ENCODE results near the gene SLC6A3.

The SLC6A3 gene

DNA sequence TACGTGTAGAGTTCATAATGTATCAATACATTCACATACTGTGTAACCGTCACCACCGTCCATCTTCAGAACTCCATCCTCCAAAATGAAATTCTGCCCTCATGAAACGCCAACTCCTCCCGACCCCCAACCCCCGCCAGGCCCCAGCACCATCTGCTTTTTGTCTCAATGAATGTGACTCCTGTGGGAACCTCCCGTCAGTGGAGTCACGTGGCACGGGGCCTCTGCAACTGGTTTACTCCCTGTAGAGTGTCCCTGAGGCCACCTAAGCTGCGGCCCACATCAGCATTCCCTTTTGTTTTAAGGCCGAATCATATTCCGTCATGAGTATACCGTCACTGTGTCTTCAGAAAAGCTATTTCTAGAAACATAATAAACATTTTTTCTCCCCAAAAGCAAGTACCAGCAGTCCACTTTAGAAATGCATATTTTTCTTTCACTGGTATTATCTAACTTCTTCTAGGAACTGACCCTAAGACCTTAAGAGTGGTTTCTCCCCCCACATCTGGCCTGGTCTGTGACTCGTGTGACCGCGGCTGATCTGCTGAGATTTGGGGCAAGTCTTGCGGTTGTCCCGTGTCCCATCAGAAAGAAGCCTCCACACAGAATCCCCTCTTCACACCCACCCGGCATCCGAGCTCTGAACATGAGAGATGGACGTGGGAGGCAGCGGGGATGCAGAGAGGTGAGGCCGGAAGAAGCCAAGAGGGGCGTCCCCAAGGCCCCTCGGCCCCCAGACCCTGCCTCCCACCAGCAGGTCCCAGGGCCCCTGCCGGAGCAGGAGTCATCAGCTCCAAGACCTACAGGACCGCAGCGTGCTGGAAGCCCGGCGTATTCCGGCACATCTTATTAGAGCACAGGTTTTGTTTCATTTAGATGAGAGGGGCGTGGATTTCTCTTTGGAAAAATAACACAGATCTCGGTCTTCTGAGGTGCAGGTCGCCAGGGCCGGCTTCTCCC lies 38.3 kb downstream of the SLC6A3 start:
- TF ChIP-seq L3MBTL2 (conservative IDR thresholded peaks at IDR 0.05) = no peak
- no peak for TF ChIP-seq SP1 (IDR thresholded peaks at IDR 0.05)
- no peak for TF ChIP-seq ZNF384 (IDR thresholded peaks at IDR 0.05)
- TF ChIP-seq TARDBP (IDR thresholded peaks at IDR 0.05) = no peak
- no peak for TF ChIP-seq HDGF (IDR thresholded peaks at IDR 0.05; ENCODE audit: borderline replicate concordance)
- no peak for TF ChIP-seq BHLHE40 (IDR thresholded peaks at IDR 0.05; ENCODE audit: borderline replicate concordance)
- TF ChIP-seq FOXK2 (IDR thresholded peaks at IDR 0.05) = no peak
- CTCF ChIA-PET = no interaction called here
- DNase-seq (ENCODE audit: extremely low spot score) = no peak
- POLR2A ChIA-PET = no interaction called here

- POLR2A ChIA-PET = no interaction called here
- TF ChIP-seq SP1 (IDR thresholded peaks at IDR 0.05) (no peak), ZNF384 (IDR thresholded peaks at IDR 0.05) (no peak), PKNOX1 (IDR thresholded peaks at IDR 0.05) (no peak), HDGF (IDR thresholded peaks at IDR 0.05; ENCODE audit: borderline replicate concordance) (no peak), BHLHE40 (IDR thresholded peaks at IDR 0.05; ENCODE audit: borderline replicate concordance) (no peak), FOXM1 (IDR thresholded peaks at IDR 0.05; ENCODE audit: borderline replicate concordance) (no peak), FOXK2 (IDR thresholded peaks at IDR 0.05) (no peak), NFRKB (IDR thresholded peaks at IDR 0.05) (no peak), L3MBTL2 (conservative IDR thresholded peaks at IDR 0.05) (no peak), LEF1 (IDR thresholded peaks at IDR 0.05; ENCODE audit: borderline replicate concordance) (no peak), FOXA1 (IDR thresholded peaks at IDR 0.05) (no peak), TARDBP (IDR thresholded peaks at IDR 0.05) (no peak), CTBP1 (IDR thresholded peaks at IDR 0.05; ENCODE audit: borderline replicate concordance) (no peak), SUZ12 (IDR thresholded peaks at IDR 0.05) (no peak), ELF4 (IDR thresholded peaks at IDR 0.05) (no peak), ARNT (IDR thresholded peaks at IDR 0.05) (no peak)
Observed at GRCh38 chr5:1405539-1406530, 39.4 kb downstream of the SLC6A3 start.

DNA sequence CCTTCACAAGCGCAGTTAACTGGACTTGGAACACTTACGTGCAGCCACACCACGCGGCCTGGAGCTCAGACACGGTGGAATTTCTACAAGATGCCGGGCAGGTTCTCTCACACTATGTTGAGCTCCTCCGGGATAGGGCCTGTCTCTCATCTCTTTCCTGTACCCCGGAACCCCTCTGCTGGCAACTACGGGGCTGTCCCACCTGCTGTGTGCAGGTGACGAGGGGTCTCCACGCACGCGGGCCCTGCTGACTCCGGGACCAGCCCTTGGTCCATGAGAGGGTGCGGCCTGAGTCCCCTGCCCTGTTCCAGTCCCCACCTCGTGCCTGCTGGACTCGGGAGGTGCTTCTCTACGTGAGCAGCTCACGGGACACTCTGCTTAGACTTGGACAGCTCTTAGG lies 40.1 kb downstream of the SLC6A3 start:
- TF ChIP-seq FOXA1 (IDR thresholded peaks at IDR 0.05) = no peak
- no peak for TF ChIP-seq SUZ12 (IDR thresholded peaks at IDR 0.05)
- TF ChIP-seq BHLHE40 (IDR thresholded peaks at IDR 0.05; ENCODE audit: borderline replicate concordance) = no peak
- no peak for TF ChIP-seq L3MBTL2 (conservative IDR thresholded peaks at IDR 0.05)
- POLR2A ChIA-PET = interaction anchor here (1.2 kb wide), 1 partner anchor 19 kb away, joined by 3 read pairs; no protein-coding TSS in a partner anchor
- DNase-seq (ENCODE audit: extremely low spot score) = no peak
- CTCF ChIA-PET = no interaction called here

More at GRCh38 chr5:1405539-1406530, 39.4 kb downstream of the SLC6A3 start:
- no peak for DNase-seq (ENCODE audit: extremely low spot score)
- CTCF ChIA-PET = no interaction called here

GRCh38 chr5:1404062-1404461 lies 41.2 kb downstream of the SLC6A3 start:
- ChIA-PET CTCF (no interaction called here), POLR2A (interaction anchor here (1.2 kb wide), 1 partner anchor 18 kb away, joined by 3 read pairs; no protein-coding TSS in a partner anchor)
- DNase-seq (ENCODE audit: extremely low spot score) = no peak
- no peak for TF ChIP-seq PKNOX1 (IDR thresholded peaks at IDR 0.05)
- no peak for TF ChIP-seq FOXA1 (IDR thresholded peaks at IDR 0.05)
- no peak for TF ChIP-seq SP1 (IDR thresholded peaks at IDR 0.05)
- no peak for TF ChIP-seq FOXM1 (IDR thresholded peaks at IDR 0.05; ENCODE audit: borderline replicate concordance)
- TF ChIP-seq SUZ12 (IDR thresholded peaks at IDR 0.05) = no peak
- no peak for TF ChIP-seq L3MBTL2 (conservative IDR thresholded peaks at IDR 0.05)
- no peak for TF ChIP-seq ARNT (IDR thresholded peaks at IDR 0.05)
- TF ChIP-seq NFRKB (IDR thresholded peaks at IDR 0.05) = no peak
- TF ChIP-seq BHLHE40 (IDR thresholded peaks at IDR 0.05; ENCODE audit: borderline replicate concordance) = no peak
- no peak for TF ChIP-seq TARDBP (IDR thresholded peaks at IDR 0.05)
- TF ChIP-seq LEF1 (IDR thresholded peaks at IDR 0.05; ENCODE audit: borderline replicate concordance) = no peak
- no peak for TF ChIP-seq HDGF (IDR thresholded peaks at IDR 0.05; ENCODE audit: borderline replicate concordance)
- no peak for TF ChIP-seq ELF4 (IDR thresholded peaks at IDR 0.05)
- TF ChIP-seq CTBP1 (IDR thresholded peaks at IDR 0.05; ENCODE audit: borderline replicate concordance) = no peak
- TF ChIP-seq FOXK2 (IDR thresholded peaks at IDR 0.05) = no peak
- TF ChIP-seq ZNF384 (IDR thresholded peaks at IDR 0.05) = no peak

- ChIA-PET POLR2A (no interaction called here), CTCF (no interaction called here)
- no peak for TF ChIP-seq FOXK2 (IDR thresholded peaks at IDR 0.05)
- TF ChIP-seq CTBP1 (IDR thresholded peaks at IDR 0.05; ENCODE audit: borderline replicate concordance) = no peak
- no peak for TF ChIP-seq ARNT (IDR thresholded peaks at IDR 0.05)
- TF ChIP-seq ELF4 (IDR thresholded peaks at IDR 0.05) = no peak
- no peak for TF ChIP-seq TARDBP (IDR thresholded peaks at IDR 0.05)
- no peak for TF ChIP-seq LEF1 (IDR thresholded peaks at IDR 0.05; ENCODE audit: borderline replicate concordance)
- no peak for TF ChIP-seq FOXA1 (IDR thresholded peaks at IDR 0.05)
- TF ChIP-seq NFRKB (IDR thresholded peaks at IDR 0.05) = no peak
- no peak for TF ChIP-seq ZNF384 (IDR thresholded peaks at IDR 0.05)
- TF ChIP-seq HDGF (IDR thresholded peaks at IDR 0.05; ENCODE audit: borderline replicate concordance) = no peak
- TF ChIP-seq SP1 (IDR thresholded peaks at IDR 0.05) = no peak
- no peak for TF ChIP-seq BHLHE40 (IDR thresholded peaks at IDR 0.05; ENCODE audit: borderline replicate concordance)
- no peak for TF ChIP-seq SUZ12 (IDR thresholded peaks at IDR 0.05)
- no peak for TF ChIP-seq PKNOX1 (IDR thresholded peaks at IDR 0.05)
- TF ChIP-seq L3MBTL2 (conservative IDR thresholded peaks at IDR 0.05) = no peak
- TF ChIP-seq FOXM1 (IDR thresholded peaks at IDR 0.05; ENCODE audit: borderline replicate concordance) = no peak
- DNase-seq (ENCODE audit: extremely low spot score) = no peak
Observed at GRCh38 chr5:1402611-1403255, 42.5 kb downstream of the SLC6A3 start.

Measured in HEK293T (cell line).